Type B pancreatic cell (in vitro differentiated cells): ENCODE measurements around the gene PARN. TPM values are rescaled to one million over a fixed set of nuclear protein-coding genes. Genes with fewer than 3 reads are reported as not detected.

Experiments
- DNase-seq: peaks from one replicate; pipeline ENCODE4 v3.0.0; 2021; ENCODE audit warnings: mixed read lengths; ENCODE audit not compliant: unreplicated experiment; ENCODE audit errors: extremely low spot score
- H3K27ac Mint-ChIP-seq: 2 replicates; pipeline ENCODE4 v1.8.0; 2021; ENCODE audit warnings: mild to moderate bottlenecking, mixed read lengths
- H3K27me3 Mint-ChIP-seq: 2 replicates; pipeline ENCODE4 v1.8.0; 2021; ENCODE audit warnings: mixed read lengths
- H3K36me3 Mint-ChIP-seq: 2 replicates; pipeline ENCODE4 v1.8.0; 2021; ENCODE audit warnings: mixed read lengths
- H3K4me1 Mint-ChIP-seq: one replicate; pipeline ENCODE4 v1.8.0; 2021; ENCODE audit warnings: mixed read lengths; ENCODE audit not compliant: unreplicated experiment
- H3K4me3 Mint-ChIP-seq: 2 replicates; pipeline ENCODE4 v1.8.0; 2021; ENCODE audit warnings: mild to moderate bottlenecking, mixed read lengths
- H3K9me3 Mint-ChIP-seq: 2 replicates; pipeline ENCODE4 v1.8.0; 2021; ENCODE audit warnings: mixed read lengths
- CTCF ChIP-seq: fragments of 200-600 bp; sonication (generic); conservative IDR thresholded peaks from 2 replicates; pipeline ENCODE4 v1.5.0; 2021; ENCODE audit warnings: antibody characterized with exemption, mild to moderate bottlenecking
- total RNA-seq: library from RNA; stranded (reverse); gene quantifications from 2 replicates; pipeline ENCODE4 v1.2.1, GENCODE V29; 2021; ENCODE audit warnings: low replicate concordance

The PARN gene
- total RNA-seq, 1 donor from 2014 or later = 26.1 TPM

DNA sequence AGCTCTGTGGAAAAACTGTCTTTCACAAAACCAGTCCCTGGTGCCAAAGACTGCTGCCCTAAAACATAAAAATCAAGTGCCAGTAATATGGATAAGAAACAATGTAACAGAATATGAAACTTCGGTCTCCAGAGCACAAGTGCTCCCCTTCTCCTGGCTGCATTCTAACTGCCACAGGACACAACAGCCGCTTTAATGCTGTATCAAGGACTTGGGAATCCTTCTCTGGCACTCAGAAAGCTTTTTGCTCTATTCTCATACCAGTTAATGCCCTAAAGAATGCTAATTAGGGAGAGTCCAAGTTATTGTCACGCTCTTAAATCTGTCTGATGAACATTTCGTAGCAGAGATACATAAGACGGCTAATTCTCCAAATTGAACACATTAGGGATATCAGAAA lies 90.9 kb downstream of the PARN start:
- DNase-seq = no peak
- Mint-ChIP-seq H3K4me1 (no peaks in the 10 kb centered on the region), H3K9me3 (no peaks in the 10 kb centered on the region), H3K27ac (no peak overlapping the region), H3K27me3 (no peaks in the 10 kb centered on the region), H3K36me3 (peaks cover 32% of the 10 kb centered on the region), H3K4me3 (no peak overlapping the region)
- TF ChIP-seq CTCF = no peak

GRCh38 chr16:14538604-14539003 lies 91.5 kb downstream of the PARN start:
- Mint-ChIP-seq H3K27ac (no peak overlapping the region), H3K9me3 (no peaks in the 10 kb centered on the region), H3K4me3 (no peak overlapping the region), H3K4me1 (no peaks in the 10 kb centered on the region), H3K36me3 (peaks cover 32% of the 10 kb centered on the region), H3K27me3 (no peaks in the 10 kb centered on the region)
- no peak for DNase-seq
- TF ChIP-seq CTCF = no peak

GRCh38 chr16:14531613-14532012 lies 98.4 kb downstream of the PARN start:
- Mint-ChIP-seq H3K27ac (no peak overlapping the region), H3K9me3 (no peaks in the 10 kb centered on the region), H3K36me3 (peaks cover 9% of the 10 kb centered on the region), H3K4me3 (no peak overlapping the region), H3K4me1 (peaks cover 28% of the 10 kb centered on the region), H3K27me3 (no peaks in the 10 kb centered on the region)
- DNase-seq = no peak
- no peak for TF ChIP-seq CTCF

DNA sequence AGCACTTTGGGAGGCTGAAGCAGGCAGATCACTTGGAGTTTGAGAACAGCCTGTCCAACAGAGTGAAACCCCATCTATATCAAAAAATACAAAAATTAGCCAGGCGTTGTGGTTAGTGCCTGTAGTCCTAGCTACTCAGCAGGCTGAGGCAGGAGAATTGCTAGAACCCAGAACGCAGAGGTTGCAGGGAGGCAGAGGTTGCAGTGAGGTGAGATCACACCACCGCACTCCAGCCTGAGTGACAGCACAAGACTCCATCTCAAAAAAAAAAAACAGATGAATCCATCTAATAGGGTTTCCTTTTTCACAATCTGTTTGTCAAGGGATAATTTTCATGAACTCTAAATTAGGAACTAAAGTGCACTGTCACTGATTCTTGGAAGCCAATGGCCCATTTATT lies 99.0 kb downstream of the PARN start:
- Mint-ChIP-seq H3K27ac (no peak overlapping the region), H3K27me3 (no peaks in the 10 kb centered on the region), H3K9me3 (no peaks in the 10 kb centered on the region), H3K4me1 (peaks cover 29% of the 10 kb centered on the region), H3K4me3 (no peak overlapping the region), H3K36me3 (peaks cover 9% of the 10 kb centered on the region)
- no peak for TF ChIP-seq CTCF
- no peak for DNase-seq

GRCh38 chr16:14530046-14530445 lies 100.0 kb downstream of the PARN start:
- no peaks in the 10 kb centered on the region for H3K27me3 Mint-ChIP-seq
- H3K36me3 Mint-ChIP-seq = peaks cover 12% of the 10 kb centered on the region
- peaks cover 32% of the 10 kb centered on the region for H3K4me1 Mint-ChIP-seq
- no peak for DNase-seq
- H3K4me3 Mint-ChIP-seq = no peak overlapping the region
- H3K27ac Mint-ChIP-seq = no peak overlapping the region
- no peak for TF ChIP-seq CTCF
- H3K9me3 Mint-ChIP-seq = no peaks in the 10 kb centered on the region
